Naive B cell (primary cell): Measurements from ENCODE around the gene ZCCHC7. TPM values are rescaled to one million over a fixed set of nuclear protein-coding genes. Genes with fewer than 3 reads are reported as not detected.

Source experiments
- ATAC-seq, 2 donors: fragments of 150-1000 bp; cut with Tn5 transposase; 2 replicates each; pipeline ENCODE4 v1.10.0; 2021; ENCODE audit warnings: low read depth in 2 of 2, mild to moderate bottlenecking in 2 of 2, moderate library complexity in 2 of 2
- DNase-seq: peaks from one replicate; pipeline ENCODE4 v3.0.0; 2022
- H3K27ac Mint-ChIP-seq, 6 donors: one replicate each; pipeline ENCODE4 v1.8.0; 2020 to 2022; ENCODE audit warnings: mild to moderate bottlenecking in 6 of 6, mixed read lengths in 6 of 6, moderate library complexity in 5 of 6, inconsistent platforms in 2 of 6
- H3K27me3 Mint-ChIP-seq, 3 donors: one replicate each; pipeline ENCODE4 v1.8.0; 2021 to 2022; ENCODE audit warnings: mixed read lengths in 3 of 3, mild to moderate bottlenecking in 1 of 3
- H3K36me3 Mint-ChIP-seq, 2 donors: one replicate each; pipeline ENCODE4 v1.8.0; 2020 to 2022; ENCODE audit warnings: mixed read lengths in 2 of 2, inconsistent platforms in 1 of 2, mild to moderate bottlenecking in 1 of 2
- H3K4me1 Mint-ChIP-seq, 3 donors: one replicate each; pipeline ENCODE4 v1.8.0; 2020 to 2022; ENCODE audit warnings: mixed read lengths in 3 of 3, inconsistent platforms in 1 of 3, mild to moderate bottlenecking in 1 of 3, moderate library complexity in 1 of 3
- H3K4me3 Mint-ChIP-seq, 8 donors: one replicate each; pipeline ENCODE4 v1.8.0; 2020 to 2022; ENCODE audit warnings: mild to moderate bottlenecking in 8 of 8, mixed read lengths in 8 of 8, moderate library complexity in 8 of 8, inconsistent platforms in 2 of 8
- H3K9me3 Mint-ChIP-seq, 7 donors: one replicate each; pipeline ENCODE4 v1.8.0; 2020 to 2022; ENCODE audit warnings: mixed read lengths in 7 of 7, mild to moderate bottlenecking in 5 of 7, inconsistent platforms in 2 of 7, moderate library complexity in 1 of 7
- polyA plus RNA-seq, 6 donors: library from polyadenylated mRNA; unstranded; fragments of 300-500 nt; fragmentation: Illumina TruSeq; gene quantifications; one replicate each; pipeline ENCODE4 v1.2.3, GENCODE V29; 2021; ENCODE audit warnings: low read depth in 6 of 6

The ZCCHC7 gene
- polyA plus RNA-seq, 6 donors from 2014 or later: 156 to 214 (median 187) TPM

DNA sequence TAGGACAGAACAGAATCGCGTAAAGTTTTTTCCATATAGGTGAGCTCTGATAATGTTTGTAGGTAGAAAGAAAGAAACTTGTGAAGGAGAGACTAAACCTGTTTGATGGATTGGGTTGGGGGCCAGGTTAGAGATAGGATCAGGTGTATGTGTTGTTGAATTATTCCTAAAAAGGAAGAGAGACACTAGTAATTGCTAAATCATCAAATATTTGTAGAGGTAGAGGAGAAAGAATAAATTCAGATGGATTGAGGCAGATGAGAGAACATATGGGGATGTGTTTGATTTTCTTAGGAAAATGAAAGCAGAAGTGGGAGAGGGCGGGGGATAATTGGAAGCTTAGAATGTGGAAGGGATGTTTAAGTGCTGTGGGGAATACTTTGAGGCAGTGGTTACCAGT is 7.7 kb downstream of the ZCCHC7 start:
- no peak overlapping the region for H3K4me3 Mint-ChIP-seq
- no peaks in the 10 kb centered on the region for H3K9me3 Mint-ChIP-seq
- peaks cover 19 to 32% (median 24%) of the 10 kb centered on the region in 3 donors for H3K4me1 Mint-ChIP-seq
- no peak for DNase-seq
- H3K27ac Mint-ChIP-seq: no peak overlapping the region
- no peak for ATAC-seq
- no peaks in the 10 kb centered on the region for H3K27me3 Mint-ChIP-seq
- peaks cover 0 to 6% of the 10 kb centered on the region in 2 donors for H3K36me3 Mint-ChIP-seq

GRCh38 chr9:37134166-37134565 is 13.8 kb downstream of the ZCCHC7 start:
- peak overlapping the region in 1 of 8 donors; percentile 14 for H3K4me3 Mint-ChIP-seq
- H3K4me1 Mint-ChIP-seq: peaks cover 42 to 65% (median 49%) of the 10 kb centered on the region in 3 donors

GRCh38 chr9:37141015-37141414 is 20.6 kb downstream of the ZCCHC7 start:
- peaks cover 0 to 3% (median 0%) of the 10 kb centered on the region in 7 donors for H3K9me3 Mint-ChIP-seq
- peak overlapping the region; percentile 41 to 80 (median 62) for H3K4me3 Mint-ChIP-seq
- H3K27ac Mint-ChIP-seq: peak overlapping the region; percentile 2 to 82 (median 62)
- H3K27me3 Mint-ChIP-seq: no peaks in the 10 kb centered on the region
- peak in 1 of 2 donors; percentile 47 for ATAC-seq
- peaks cover 42 to 72% (median 52%) of the 10 kb centered on the region in 3 donors for H3K4me1 Mint-ChIP-seq
- H3K36me3 Mint-ChIP-seq: peaks cover 10 to 26% of the 10 kb centered on the region in 2 donors
- no peak for DNase-seq

More at GRCh38 chr9:37134166-37134565, 13.8 kb downstream of the ZCCHC7 start:
- no peak for DNase-seq
- peaks cover 0 to 3% (median 0%) of the 10 kb centered on the region in 7 donors for H3K9me3 Mint-ChIP-seq
- H3K27ac Mint-ChIP-seq: peak overlapping the region in 5 of 6 donors; percentile 1 to 80 (median 21)
- H3K27me3 Mint-ChIP-seq: no peaks in the 10 kb centered on the region
- H3K36me3 Mint-ChIP-seq: peaks cover 20 to 37% of the 10 kb centered on the region in 2 donors
- no peak for ATAC-seq

- Mint-ChIP-seq H3K27me3 (no peaks in the 10 kb centered on the region), H3K4me3 (peak overlapping the region in 4 of 8 donors; percentile 26 to 72 (median 61)), H3K36me3 (peaks cover 2 to 14% of the 10 kb centered on the region in 2 donors), H3K9me3 (no peaks in the 10 kb centered on the region), H3K27ac (peak overlapping the region in 5 of 6 donors; percentile 33 to 90 (median 86)), H3K4me1 (peaks cover 39 to 68% (median 53%) of the 10 kb centered on the region in 3 donors)
- ATAC-seq (no peak), DNase-seq (no peak)
Observed at GRCh38 chr9:37144762-37145161, 24.4 kb downstream of the ZCCHC7 start.

DNA sequence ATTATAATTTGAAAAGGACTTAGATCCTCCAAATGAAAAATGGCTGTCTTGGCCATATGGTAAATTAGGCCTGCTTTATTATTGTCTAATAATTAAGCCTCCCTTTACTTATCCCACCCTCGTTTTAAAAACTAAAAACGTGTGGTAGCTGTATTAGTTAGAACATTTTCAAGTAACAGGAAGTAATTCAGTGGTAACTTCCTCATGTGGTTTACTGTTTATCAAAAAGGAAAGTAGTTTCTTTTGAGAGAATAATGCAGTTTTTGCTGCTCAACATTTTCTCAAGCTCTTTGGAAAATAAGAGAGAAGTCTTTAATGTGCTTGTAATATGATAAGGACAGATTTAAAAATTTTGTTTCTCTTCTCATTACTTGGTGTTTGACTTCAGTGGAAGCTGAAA is 26.0 kb downstream of the ZCCHC7 start:
- no peaks in the 10 kb centered on the region for H3K9me3 Mint-ChIP-seq
- ATAC-seq (peak; percentile 92 to 94), DNase-seq (peak; percentile 55)
- H3K4me3 Mint-ChIP-seq: peak overlapping the region; percentile 55 to 80 (median 69)
- H3K27ac Mint-ChIP-seq: peak overlapping the region in 5 of 6 donors; percentile 5 to 79 (median 67)
- peaks cover 8 to 18% of the 10 kb centered on the region in 2 donors for H3K36me3 Mint-ChIP-seq
- H3K4me1 Mint-ChIP-seq: peaks cover 34 to 62% (median 50%) of the 10 kb centered on the region in 3 donors
- no peaks in the 10 kb centered on the region for H3K27me3 Mint-ChIP-seq

- Mint-ChIP-seq H3K9me3 (no peaks in the 10 kb centered on the region), H3K36me3 (peaks cover 8 to 17% of the 10 kb centered on the region in 2 donors), H3K27ac (peak overlapping the region in 4 of 6 donors; percentile 13 to 81 (median 16)), H3K4me1 (peaks cover 36 to 63% (median 56%) of the 10 kb centered on the region in 3 donors), H3K4me3 (peak overlapping the region in 7 of 8 donors; percentile 1 to 59 (median 30)), H3K27me3 (no peaks in the 10 kb centered on the region)
- DNase-seq (no peak), ATAC-seq (no peak)
Observed at GRCh38 chr9:37148181-37148580, 27.8 kb downstream of the ZCCHC7 start.

DNA sequence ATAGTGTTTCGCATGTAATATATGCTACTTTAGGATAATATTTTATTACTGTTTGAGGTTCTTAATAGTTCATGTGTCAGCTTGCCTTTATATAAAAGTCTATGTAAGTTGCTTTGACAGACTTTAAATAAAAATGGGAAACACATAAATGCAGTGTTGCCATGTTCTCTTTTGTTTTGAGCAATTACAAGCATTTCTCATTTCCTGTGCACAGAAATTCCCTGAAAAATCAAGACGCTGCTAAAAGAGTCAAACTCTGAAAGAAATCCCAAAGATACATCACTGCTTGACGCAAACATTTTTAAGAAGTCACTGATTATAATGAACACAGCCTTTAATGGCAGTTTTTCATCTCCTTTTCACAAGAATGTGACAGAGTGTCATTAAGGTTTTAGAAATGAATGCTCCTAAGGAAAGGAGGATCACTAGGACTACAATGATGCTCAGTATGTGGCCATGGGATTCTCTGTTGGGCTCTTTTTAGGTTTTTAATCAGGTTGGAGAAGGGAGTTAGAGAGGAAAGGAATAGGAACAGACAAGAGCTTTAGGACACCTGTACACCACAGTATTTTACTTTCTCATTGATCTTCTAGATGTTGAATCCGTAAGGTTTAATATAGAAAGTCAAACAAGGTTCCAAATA is 29.4 kb downstream of the ZCCHC7 start:
- Mint-ChIP-seq H3K36me3 (peaks cover 16 to 18% of the 10 kb centered on the region in 2 donors), H3K9me3 (no peaks in the 10 kb centered on the region), H3K27me3 (no peaks in the 10 kb centered on the region), H3K4me1 (peaks cover 29 to 71% (median 57%) of the 10 kb centered on the region in 3 donors), H3K27ac (peak overlapping the region in 2 of 6 donors; percentile 9 to 17), H3K4me3 (no peak overlapping the region)
- DNase-seq (no peak), ATAC-seq (no peak)

DNA sequence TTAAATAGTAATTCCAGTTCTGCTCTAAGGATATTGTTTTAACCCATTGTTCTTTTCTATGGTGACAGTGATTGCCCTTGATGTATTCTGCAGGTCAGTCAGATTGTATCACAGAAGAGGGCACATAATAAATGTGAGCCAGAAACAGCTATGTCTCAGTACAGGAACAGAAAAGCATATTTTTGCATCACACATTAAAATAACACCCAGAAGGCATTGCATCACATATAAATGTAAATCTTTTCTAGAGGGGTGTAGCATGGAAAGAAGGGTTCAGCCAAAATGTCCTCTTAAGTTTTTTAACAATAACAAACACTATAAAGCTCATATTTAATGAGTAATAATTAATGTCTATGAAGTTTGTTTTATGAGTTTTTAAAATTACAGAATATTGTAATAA is 30.0 kb downstream of the ZCCHC7 start:
- H3K36me3 Mint-ChIP-seq: peaks cover 16 to 18% of the 10 kb centered on the region in 2 donors
- no peaks in the 10 kb centered on the region for H3K27me3 Mint-ChIP-seq
- H3K9me3 Mint-ChIP-seq: no peaks in the 10 kb centered on the region
- no peak for ATAC-seq
- peaks cover 27 to 70% (median 55%) of the 10 kb centered on the region in 3 donors for H3K4me1 Mint-ChIP-seq
- no peak for DNase-seq
- peak overlapping the region in 1 of 6 donors; percentile 61 for H3K27ac Mint-ChIP-seq
- H3K4me3 Mint-ChIP-seq: no peak overlapping the region

DNA sequence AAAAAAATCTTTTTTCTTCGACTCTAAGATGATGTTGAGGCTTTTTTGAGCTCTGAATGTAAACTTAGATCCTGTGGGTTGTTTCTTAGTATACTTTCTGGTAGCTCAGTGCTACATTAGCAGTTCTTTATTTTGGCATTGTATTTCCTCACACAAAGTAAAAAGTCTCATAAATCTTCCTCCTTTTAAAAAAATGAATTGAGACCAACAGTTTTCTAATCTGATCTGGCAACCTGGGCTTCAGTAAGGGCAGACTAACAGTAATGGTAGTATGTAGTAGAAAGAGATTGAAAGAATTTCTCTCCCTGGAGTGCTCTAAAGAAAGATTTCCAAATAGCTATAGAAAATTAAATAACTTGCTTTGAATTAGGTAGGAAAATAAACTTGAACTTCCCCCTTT is 31.4 kb downstream of the ZCCHC7 start:
- Mint-ChIP-seq H3K4me3 (peak overlapping the region in 1 of 8 donors; percentile 22), H3K27ac (peak overlapping the region in 5 of 6 donors; percentile 2 to 81 (median 43)), H3K4me1 (peaks cover 23 to 69% (median 50%) of the 10 kb centered on the region in 3 donors), H3K36me3 (peaks cover 16 to 20% of the 10 kb centered on the region in 2 donors), H3K27me3 (no peaks in the 10 kb centered on the region), H3K9me3 (no peaks in the 10 kb centered on the region)
- ATAC-seq (no peak), DNase-seq (no peak)

DNA sequence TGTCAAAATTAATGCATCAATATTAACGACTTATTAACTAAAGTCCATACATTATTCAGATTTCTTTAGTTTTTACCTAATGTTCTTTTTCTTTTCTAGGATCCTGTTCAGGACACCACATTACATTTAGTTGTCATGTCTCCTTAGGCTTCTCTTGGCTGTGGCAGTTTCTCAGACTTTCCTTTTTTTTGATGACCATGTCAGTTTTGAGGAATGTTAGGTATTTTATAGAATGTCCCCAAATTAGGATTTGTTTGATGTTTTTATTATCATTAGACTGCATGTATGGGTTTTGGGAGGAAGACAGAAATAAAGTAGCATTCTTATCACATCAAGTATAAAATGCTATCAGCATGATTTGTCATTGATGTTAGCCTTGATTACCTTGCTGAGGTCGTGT is 32.0 kb downstream of the ZCCHC7 start:
- Mint-ChIP-seq H3K4me3 (no peak overlapping the region), H3K4me1 (peaks cover 25 to 71% (median 51%) of the 10 kb centered on the region in 3 donors), H3K9me3 (no peaks in the 10 kb centered on the region), H3K27me3 (no peaks in the 10 kb centered on the region), H3K36me3 (peaks cover 16 to 23% of the 10 kb centered on the region in 2 donors), H3K27ac (peak overlapping the region in 3 of 6 donors; percentile 51 to 79 (median 71))
- ATAC-seq (no peak), DNase-seq (no peak)

GRCh38 chr9:37155601-37156000 is 35.2 kb downstream of the ZCCHC7 start:
- peaks cover 23 to 59% (median 44%) of the 10 kb centered on the region in 3 donors for H3K4me1 Mint-ChIP-seq
- no peak overlapping the region for H3K4me3 Mint-ChIP-seq
- peaks cover 8 to 22% of the 10 kb centered on the region in 2 donors for H3K36me3 Mint-ChIP-seq
- ATAC-seq (no peak), DNase-seq (no peak)
- H3K9me3 Mint-ChIP-seq: no peaks in the 10 kb centered on the region
- no peaks in the 10 kb centered on the region for H3K27me3 Mint-ChIP-seq
- H3K27ac Mint-ChIP-seq: peak overlapping the region in 1 of 6 donors; percentile 64

DNA sequence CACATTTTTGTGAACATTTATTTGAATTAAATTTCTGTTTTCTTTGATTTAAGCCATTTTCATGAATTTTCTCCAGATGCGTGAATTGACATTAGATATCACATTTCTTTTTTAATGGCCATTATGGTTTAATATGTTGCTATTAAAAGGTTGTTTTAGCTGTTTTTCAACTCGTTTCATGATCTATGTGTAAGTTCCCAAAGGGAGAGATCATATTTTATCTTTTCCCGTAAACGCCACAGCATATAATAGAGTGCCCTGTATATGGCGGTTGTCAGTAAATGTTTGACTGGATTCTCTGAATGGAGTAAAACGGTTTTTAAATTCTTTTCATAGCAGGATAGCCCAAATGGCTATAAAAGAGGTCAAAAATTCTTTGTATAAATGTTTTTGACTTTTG is 35.8 kb downstream of the ZCCHC7 start:
- Mint-ChIP-seq H3K27me3 (no peaks in the 10 kb centered on the region), H3K4me3 (no peak overlapping the region), H3K9me3 (no peaks in the 10 kb centered on the region), H3K27ac (no peak overlapping the region), H3K4me1 (peaks cover 23 to 57% (median 44%) of the 10 kb centered on the region in 3 donors), H3K36me3 (peaks cover 8 to 22% of the 10 kb centered on the region in 2 donors)
- DNase-seq (no peak), ATAC-seq (no peak)

DNA sequence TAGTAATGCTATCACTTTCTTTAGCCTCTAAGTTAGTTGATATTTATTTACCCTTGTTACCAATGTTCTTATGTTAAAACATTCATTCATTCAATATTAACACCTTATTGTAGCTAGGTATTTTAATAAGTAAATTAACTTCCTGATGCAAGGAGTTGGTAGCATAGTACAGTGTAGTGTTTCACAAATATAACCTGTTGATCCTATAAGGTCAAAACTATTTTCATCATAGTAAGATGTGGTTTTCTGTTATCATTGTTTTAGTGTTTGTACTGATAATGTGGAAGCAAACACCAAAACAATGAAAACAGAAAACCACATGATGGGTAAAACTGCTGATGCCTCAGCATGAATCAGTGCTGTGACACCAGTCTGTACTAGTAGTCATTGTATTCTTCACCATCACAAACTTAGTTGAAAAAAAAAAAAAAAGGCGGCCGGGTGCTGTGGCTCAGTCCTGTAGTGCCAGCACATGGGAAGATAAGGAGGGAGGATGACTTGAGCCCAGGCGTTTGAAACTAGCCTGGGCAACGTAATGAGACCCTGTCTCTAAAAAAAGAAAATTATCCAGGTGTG is 36.5 kb downstream of the ZCCHC7 start:
- Mint-ChIP-seq H3K27me3 (no peaks in the 10 kb centered on the region), H3K9me3 (no peaks in the 10 kb centered on the region), H3K27ac (peak overlapping the region in 3 of 6 donors; percentile 38 to 95 (median 53)), H3K4me3 (peak overlapping the region in 4 of 8 donors; percentile 23 to 59 (median 52)), H3K36me3 (peaks cover 13 to 28% of the 10 kb centered on the region in 2 donors), H3K4me1 (peaks cover 22 to 59% (median 45%) of the 10 kb centered on the region in 3 donors)
- no peak for DNase-seq
- no peak for ATAC-seq
